PC-3 (cell line): ENCODE data around the gene CYB561D2.

Experiments
- EZH2 ChIP-seq: fragments of 300-600 bp; sonication (generic); IDR thresholded peaks from one replicate; pipeline ENCODE4 v1.6.1; 2017; ENCODE audit warnings: antibody characterized with exemption, mild to moderate bottlenecking, low read length; ENCODE audit not compliant: unreplicated experiment
- EZH2phosphoT487 ChIP-seq: fragments of 300-600 bp; sonication (generic); IDR thresholded peaks from 2 replicates; pipeline ENCODE4 v1.6.1; 2018; ENCODE audit warnings: mild to moderate bottlenecking, antibody characterized with exemption, low read length, borderline replicate concordance
- TF ChIP-seq, protein P1 (sequence below): fragments of 300-600 bp; sonication (generic); conservative IDR thresholded peaks from 2 replicates; pipeline ENCODE4 v1.5.1; 2017; ENCODE audit warnings: antibody characterized with exemption, low read depth, mild to moderate bottlenecking, low read length

GRCh38 chr3:50327943-50328691 lies 22.5 kb upstream of the CYB561D2 start, which contains the start of gene TUSC2:
- TF ChIP-seq, protein P1, sequence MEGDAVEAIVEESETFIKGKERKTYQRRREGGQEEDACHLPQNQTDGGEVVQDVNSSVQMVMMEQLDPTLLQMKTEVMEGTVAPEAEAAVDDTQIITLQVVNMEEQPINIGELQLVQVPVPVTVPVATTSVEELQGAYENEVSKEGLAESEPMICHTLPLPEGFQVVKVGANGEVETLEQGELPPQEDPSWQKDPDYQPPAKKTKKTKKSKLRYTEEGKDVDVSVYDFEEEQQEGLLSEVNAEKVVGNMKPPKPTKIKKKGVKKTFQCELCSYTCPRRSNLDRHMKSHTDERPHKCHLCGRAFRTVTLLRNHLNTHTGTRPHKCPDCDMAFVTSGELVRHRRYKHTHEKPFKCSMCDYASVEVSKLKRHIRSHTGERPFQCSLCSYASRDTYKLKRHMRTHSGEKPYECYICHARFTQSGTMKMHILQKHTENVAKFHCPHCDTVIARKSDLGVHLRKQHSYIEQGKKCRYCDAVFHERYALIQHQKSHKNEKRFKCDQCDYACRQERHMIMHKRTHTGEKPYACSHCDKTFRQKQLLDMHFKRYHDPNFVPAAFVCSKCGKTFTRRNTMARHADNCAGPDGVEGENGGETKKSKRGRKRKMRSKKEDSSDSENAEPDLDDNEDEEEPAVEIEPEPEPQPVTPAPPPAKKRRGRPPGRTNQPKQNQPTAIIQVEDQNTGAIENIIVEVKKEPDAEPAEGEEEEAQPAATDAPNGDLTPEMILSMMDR = no peak
- TF ChIP-seq EZH2 (no peak), EZH2phosphoT487 (no peak)
